Activated naive CD4-positive, alpha-beta T cell treated with anti-CD3 and anti-CD28 coated beads, Interleukin-2, amount 10 ng/mL, durations not matched to agents 7 days and 5 days (primary cell): ENCODE measurements around the gene HAGH.

Experiments
- CTCF ChIA-PET: fragments of 350-600 bp; sonication (Branson Sonifier 250); formaldehyde crosslinking; loops from one replicate; lab custom pipeline; 2021; ENCODE audit warnings: antibody characterized with exemption; lab: Charles Lee
- DNase-seq: peaks from one replicate; pipeline ENCODE4 v3.0.0-alpha.2; 2020
- H3K27ac Mint-ChIP-seq: one replicate; pipeline ENCODE4 v1.8.0; 2021; ENCODE audit warnings: mild to moderate bottlenecking, moderate library complexity, mixed read lengths
- H3K27me3 Mint-ChIP-seq: one replicate; pipeline ENCODE4 v1.8.0; 2021; ENCODE audit warnings: mild to moderate bottlenecking, mixed read lengths
- H3K36me3 Mint-ChIP-seq: one replicate; pipeline ENCODE4 v1.8.0; 2021; ENCODE audit warnings: mixed read lengths
- H3K4me1 Mint-ChIP-seq: one replicate; pipeline ENCODE4 v1.8.0; 2021; ENCODE audit warnings: mixed read lengths
- H3K4me3 Mint-ChIP-seq: one replicate; pipeline ENCODE4 v1.8.0; 2021; ENCODE audit warnings: mild to moderate bottlenecking, moderate library complexity, mixed read lengths
- H3K9me3 Mint-ChIP-seq: one replicate; pipeline ENCODE4 v1.8.0; 2021; ENCODE audit warnings: mixed read lengths

HAGH gene

GRCh38 chr16:1790611-1791255 is 35.9 kb downstream of the HAGH start:
- Mint-ChIP-seq H3K4me3 (no peak overlapping the region), H3K4me1 (no peaks in the 10 kb centered on the region), H3K36me3 (peaks cover 5% of the 10 kb centered on the region), H3K27me3 (no peaks in the 10 kb centered on the region), H3K9me3 (no peaks in the 10 kb centered on the region), H3K27ac (no peak overlapping the region)
- CTCF ChIA-PET = no interaction called here
- DNase-seq = no peak

GRCh38 chr16:1790261-1790610 is 36.4 kb downstream of the HAGH start:
- H3K27me3 Mint-ChIP-seq = no peaks in the 10 kb centered on the region
- CTCF ChIA-PET = no interaction called here
- no peaks in the 10 kb centered on the region for H3K9me3 Mint-ChIP-seq
- DNase-seq = no peak
- no peak overlapping the region for H3K27ac Mint-ChIP-seq
- peaks cover 5% of the 10 kb centered on the region for H3K36me3 Mint-ChIP-seq
- H3K4me3 Mint-ChIP-seq = no peak overlapping the region
- no peaks in the 10 kb centered on the region for H3K4me1 Mint-ChIP-seq

GRCh38 chr16:1789643-1790045 is 37.0 kb downstream of the HAGH start:
- Mint-ChIP-seq H3K9me3 (no peaks in the 10 kb centered on the region), H3K36me3 (peaks cover 5% of the 10 kb centered on the region), H3K4me1 (peaks cover 3% of the 10 kb centered on the region), H3K27me3 (no peaks in the 10 kb centered on the region), H3K27ac (no peak overlapping the region), H3K4me3 (no peak overlapping the region)
- CTCF ChIA-PET = no interaction called here
- DNase-seq = no peak

GRCh38 chr16:1788708-1789100 is 37.9 kb downstream of the HAGH start:
- Mint-ChIP-seq H3K4me1 (peaks cover 9% of the 10 kb centered on the region), H3K4me3 (no peak overlapping the region), H3K36me3 (peaks cover 5% of the 10 kb centered on the region), H3K27me3 (no peaks in the 10 kb centered on the region), H3K27ac (no peak overlapping the region), H3K9me3 (no peaks in the 10 kb centered on the region)
- CTCF ChIA-PET = no interaction called here
- DNase-seq = no peak

GRCh38 chr16:1788095-1788707 is 38.4 kb downstream of the HAGH start:
- H3K4me3 Mint-ChIP-seq = no peak overlapping the region
- CTCF ChIA-PET = no interaction called here
- H3K4me1 Mint-ChIP-seq = peaks cover 14% of the 10 kb centered on the region
- no peak overlapping the region for H3K27ac Mint-ChIP-seq
- no peaks in the 10 kb centered on the region for H3K27me3 Mint-ChIP-seq
- DNase-seq = no peak
- H3K9me3 Mint-ChIP-seq = no peaks in the 10 kb centered on the region
- peaks cover 5% of the 10 kb centered on the region for H3K36me3 Mint-ChIP-seq

GRCh38 chr16:1787322-1788094 is 39.1 kb downstream of the HAGH start:
- H3K36me3 Mint-ChIP-seq = peaks cover 5% of the 10 kb centered on the region
- DNase-seq = no peak
- H3K4me3 Mint-ChIP-seq = no peak overlapping the region
- CTCF ChIA-PET = no interaction called here
- no peaks in the 10 kb centered on the region for H3K27me3 Mint-ChIP-seq
- peaks cover 15% of the 10 kb centered on the region for H3K4me1 Mint-ChIP-seq
- no peak overlapping the region for H3K27ac Mint-ChIP-seq
- no peaks in the 10 kb centered on the region for H3K9me3 Mint-ChIP-seq

GRCh38 chr16:1787056-1787321 is 39.6 kb downstream of the HAGH start:
- peaks cover 15% of the 10 kb centered on the region for H3K4me1 Mint-ChIP-seq
- DNase-seq = no peak
- H3K36me3 Mint-ChIP-seq = peaks cover 5% of the 10 kb centered on the region
- H3K27ac Mint-ChIP-seq = no peak overlapping the region
- H3K9me3 Mint-ChIP-seq = no peaks in the 10 kb centered on the region
- CTCF ChIA-PET = no interaction called here
- H3K4me3 Mint-ChIP-seq = no peak overlapping the region
- H3K27me3 Mint-ChIP-seq = no peaks in the 10 kb centered on the region

- Mint-ChIP-seq H3K27ac (no peak overlapping the region), H3K4me3 (no peak overlapping the region), H3K36me3 (peaks cover 5% of the 10 kb centered on the region), H3K9me3 (no peaks in the 10 kb centered on the region), H3K27me3 (no peaks in the 10 kb centered on the region), H3K4me1 (peaks cover 20% of the 10 kb centered on the region)
- DNase-seq = no peak
- CTCF ChIA-PET = no interaction called here
Observed at GRCh38 chr16:1786242-1787055, 40.2 kb downstream of the HAGH start.

GRCh38 chr16:1785846-1786170 is 40.8 kb downstream of the HAGH start:
- Mint-ChIP-seq H3K27ac (no peak overlapping the region), H3K36me3 (peaks cover 5% of the 10 kb centered on the region), H3K9me3 (no peaks in the 10 kb centered on the region), H3K4me3 (no peak overlapping the region), H3K4me1 (peaks cover 26% of the 10 kb centered on the region), H3K27me3 (no peaks in the 10 kb centered on the region)
- no peak for DNase-seq
- CTCF ChIA-PET = no interaction called here

- Mint-ChIP-seq H3K27ac (peak overlapping the region; percentile 45), H3K9me3 (no peaks in the 10 kb centered on the region), H3K4me1 (peaks cover 28% of the 10 kb centered on the region), H3K36me3 (peaks cover 5% of the 10 kb centered on the region), H3K4me3 (peak overlapping the region; percentile 63), H3K27me3 (no peaks in the 10 kb centered on the region)
- CTCF ChIA-PET = no interaction called here
- DNase-seq = no peak
Observed at GRCh38 chr16:1784977-1785845, 41.4 kb downstream of the HAGH start.

GRCh38 chr16:1782408-1783264 is 44.0 kb downstream of the HAGH start, which contains the start of the genes NUBP2 and SPSB3:
Gene NUBP2 (plus strand): TSS chr16:1782960. CDS start chr16:1783021, 61 bp downstream.
Gene SPSB3 (minus strand): TSS chr16:1782571. CDS start chr16:1781483, 1,088 bp downstream.
- H3K27ac Mint-ChIP-seq = peak within 1 kb of the TSS; percentile 89
- H3K4me3 Mint-ChIP-seq = peak within 1 kb of the TSS; percentile 86
- H3K27me3 Mint-ChIP-seq = no peaks in the 10 kb centered on the region
- DNase-seq = peak; percentile 100
- CTCF ChIA-PET = interaction anchor here (0.6 to 1.3 kb wide), 6 partner anchors 9 to 709 kb away, joined by 3 to 10 read pairs (median 5); partner anchors contain the start of genes EME2, MAPK8IP3 and MRPS34
- H3K36me3 Mint-ChIP-seq = no peaks in the 10 kb centered on the region
- H3K4me1 Mint-ChIP-seq = peaks cover 28% of the 10 kb centered on the region
- no peaks in the 10 kb centered on the region for H3K9me3 Mint-ChIP-seq

- DNase-seq = peak; percentile 60
- Mint-ChIP-seq H3K36me3 (no peaks in the 10 kb centered on the region), H3K27me3 (no peaks in the 10 kb centered on the region), H3K4me1 (peaks cover 28% of the 10 kb centered on the region), H3K4me3 (peak overlapping the region; percentile 86), H3K9me3 (no peaks in the 10 kb centered on the region), H3K27ac (peak overlapping the region; percentile 87)
- CTCF ChIA-PET = interaction anchor here (0.6 to 1.1 kb wide), 6 partner anchors 8 to 710 kb away, joined by 3 to 9 read pairs (median 4); partner anchors contain the start of genes EME2, MAPK8IP3, MRPS34 and NME3
Observed at GRCh38 chr16:1781758-1782407, 44.7 kb downstream of the HAGH start.
